NCI-H774 (cell line): ENCODE data around the gene FBXO44.
"Not testable (repeated sequence)": the region's sequence is repeated elsewhere in the genome, so short reads cannot be mapped to it uniquely, and the experiment has no call there.

ENCODE experiments used
- DNase-seq: peaks from one replicate; lab custom pipeline; 2025; lab: John Stamatoyannopoulos, UW

The FBXO44 gene

GRCh38 chr1:11654137-11654938 is at the start of gene FBXO44, which contains the start of gene FBXO2:
FBXO44 (plus strand) TSS chr1:11654877; CDS start chr1:11655836, 959 bp downstream.
FBXO2 (minus strand) TSS chr1:11654429; CDS start chr1:11654340, 89 bp downstream.
- DNase-seq = no peak

DNA sequence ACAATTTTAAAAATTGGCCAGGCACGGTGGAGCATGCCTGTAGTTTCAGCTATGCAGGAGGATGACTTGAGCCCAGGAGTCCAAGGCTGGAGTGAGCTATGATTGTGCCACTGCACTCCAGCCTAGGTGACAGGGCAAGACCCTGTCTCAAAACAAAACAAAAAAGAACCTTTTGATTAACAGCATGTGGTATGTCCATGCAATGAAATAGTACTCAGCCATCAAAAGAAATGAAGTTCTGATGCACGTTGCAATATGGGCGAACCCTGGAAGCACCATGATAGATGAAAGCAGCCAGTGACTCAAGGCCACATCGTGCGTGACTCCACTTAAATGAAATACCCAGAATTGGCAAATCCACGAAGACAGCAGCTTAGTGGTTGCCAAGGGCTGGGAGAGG is 47.9 kb upstream of the FBXO44 start:
- DNase-seq = no peak

- not testable (repeated sequence) for DNase-seq
These were observed 46.0 kb upstream of the FBXO44 start for GRCh38 chr1:11608596-11609130.

- not testable (repeated sequence) for DNase-seq
These were observed 45.3 kb upstream of the FBXO44 start for GRCh38 chr1:11609378-11609777.

DNA sequence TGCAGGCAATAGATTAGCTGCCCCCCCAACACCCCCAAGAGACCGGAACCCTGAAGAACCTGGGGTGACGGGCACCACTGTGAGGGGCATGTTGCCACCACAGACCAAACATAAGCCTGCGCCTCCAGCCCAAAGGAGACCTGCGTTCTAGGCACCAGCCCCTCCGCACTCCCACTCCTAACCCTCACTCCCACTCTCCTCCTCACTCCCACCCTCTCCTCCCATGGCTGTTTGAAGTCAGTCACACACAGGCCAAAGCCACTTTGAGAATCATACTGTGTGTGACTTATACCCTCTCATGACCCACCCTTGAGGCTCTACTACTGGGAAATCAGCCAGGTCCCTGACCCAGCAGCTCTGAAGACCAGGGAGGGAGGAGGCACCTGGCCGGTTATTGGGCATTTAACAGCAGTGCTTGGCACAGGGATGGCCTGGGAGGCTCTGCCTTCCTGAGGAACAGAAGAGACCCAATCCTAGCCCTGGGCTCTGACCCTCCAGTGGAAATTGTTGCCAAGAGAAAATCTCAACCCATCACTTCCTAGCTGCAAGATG is 44.0 kb upstream of the FBXO44 start:
- DNase-seq = no peak

DNA sequence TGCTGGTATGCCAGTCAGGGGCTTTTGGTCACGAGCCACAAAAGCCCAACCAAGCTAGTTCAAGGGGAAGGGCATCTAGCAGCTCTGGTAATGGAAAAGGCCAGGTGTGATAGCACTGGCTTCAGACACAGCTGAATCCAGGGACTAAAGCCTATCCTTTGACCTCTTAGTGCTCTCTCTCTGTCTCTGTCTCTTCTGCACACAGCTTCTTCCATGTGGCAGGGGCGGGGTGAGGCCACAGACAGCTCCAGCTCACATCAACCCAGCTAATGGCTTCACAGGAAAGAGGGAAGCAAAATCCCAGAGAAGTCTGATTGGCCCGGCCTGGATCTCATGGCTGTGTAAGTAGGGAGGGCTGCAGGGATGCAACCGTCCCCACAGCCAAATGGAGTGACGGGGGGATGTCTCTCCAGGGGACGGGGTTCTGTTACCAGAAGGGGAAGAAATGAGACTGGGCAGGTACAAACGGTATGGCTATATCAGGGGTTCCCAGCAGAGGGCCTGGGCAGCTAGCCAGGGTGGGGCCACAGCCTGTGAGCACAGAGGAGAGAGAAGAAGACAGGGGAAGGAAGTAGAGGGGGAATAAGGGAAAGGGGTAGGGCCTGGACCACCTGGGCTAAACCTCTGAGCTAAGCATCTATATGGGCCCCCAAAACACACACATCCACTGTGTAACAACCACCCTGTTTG is 42.9 kb upstream of the FBXO44 start:
- DNase-seq = no peak

DNA sequence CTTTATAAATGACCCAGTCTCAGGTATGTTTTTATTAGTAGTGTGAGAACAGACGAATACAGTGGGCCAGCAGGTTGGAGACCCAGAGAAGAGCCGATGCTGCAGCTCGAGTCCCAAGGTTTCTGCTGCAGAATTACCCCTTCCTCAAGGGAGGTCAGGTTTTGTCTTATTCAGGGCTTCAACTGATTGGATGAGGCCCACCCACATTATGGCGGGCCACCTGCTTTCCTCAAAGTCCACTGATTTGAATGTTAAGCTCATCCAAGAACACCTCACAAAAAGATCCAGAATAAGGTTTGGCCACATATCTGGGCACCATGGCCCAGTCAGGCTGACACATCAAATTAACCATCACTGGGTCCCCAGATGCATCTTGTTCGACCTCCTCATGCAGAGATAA is 41.3 kb upstream of the FBXO44 start:
- DNase-seq = no peak

DNA sequence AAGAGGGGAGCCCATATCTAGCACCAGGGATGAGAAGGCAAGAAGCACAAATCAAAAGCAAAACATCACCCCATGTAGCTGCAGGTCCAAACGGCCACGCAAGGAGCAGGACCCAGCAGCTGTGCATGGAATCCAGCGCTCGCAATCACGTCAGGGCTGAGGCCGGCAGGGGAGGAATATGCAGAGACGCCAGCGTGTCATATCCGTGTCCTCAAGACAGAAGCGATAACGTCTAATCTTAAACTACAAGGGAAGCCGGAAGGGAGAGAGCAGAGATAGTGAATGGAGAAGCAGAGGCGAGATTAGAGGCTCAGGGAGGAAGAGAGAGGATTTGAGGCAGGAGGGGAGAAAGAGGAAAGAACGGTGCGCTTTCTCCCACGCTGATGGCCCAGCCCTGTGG is 39.6 kb upstream of the FBXO44 start:
- DNase-seq = no peak

DNA sequence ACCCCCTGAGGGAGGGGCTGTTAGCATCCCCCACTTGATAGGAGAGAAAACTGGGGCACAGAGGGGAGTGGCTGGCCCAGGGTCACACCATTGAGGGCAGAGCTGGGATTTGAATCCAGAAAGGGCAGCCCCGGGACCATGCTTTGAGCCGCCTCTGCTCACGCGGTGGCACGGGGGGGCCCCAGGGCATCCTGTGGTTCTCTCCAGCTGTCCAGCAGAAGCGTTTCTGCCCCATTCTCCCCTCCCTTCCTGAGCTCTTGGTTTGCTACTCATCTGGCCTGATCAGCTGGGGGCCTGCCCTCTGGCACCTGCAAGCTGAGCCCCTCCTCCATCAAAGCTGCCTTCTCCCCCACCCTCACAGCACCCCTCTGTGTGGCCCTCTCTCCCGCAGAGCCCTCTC is 37.9 kb upstream of the FBXO44 start:
- no peak for DNase-seq

- DNase-seq = no peak
These were observed 37.4 kb upstream of the FBXO44 start for GRCh38 chr1:11617314-11617713.

DNA sequence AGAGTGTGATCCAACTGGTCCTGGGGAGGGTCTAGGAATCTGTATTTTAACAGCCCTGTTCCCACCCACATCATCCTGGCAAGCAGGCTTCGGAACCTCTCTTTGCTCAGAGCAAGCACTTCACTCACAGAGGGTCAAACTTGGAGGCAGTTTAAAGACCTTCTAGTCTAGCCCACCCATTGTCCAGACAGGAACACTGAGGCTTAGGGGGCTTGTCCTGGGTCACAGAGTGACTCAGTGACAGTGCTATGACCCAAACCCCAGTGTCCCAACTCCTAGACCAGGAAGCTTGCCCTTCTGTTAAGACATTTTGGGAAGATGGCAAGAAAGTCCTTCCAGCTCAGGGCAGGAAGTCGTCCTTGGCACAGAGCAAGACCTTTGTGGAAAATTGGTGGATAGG is 36.9 kb upstream of the FBXO44 start:
- no peak for DNase-seq

DNA sequence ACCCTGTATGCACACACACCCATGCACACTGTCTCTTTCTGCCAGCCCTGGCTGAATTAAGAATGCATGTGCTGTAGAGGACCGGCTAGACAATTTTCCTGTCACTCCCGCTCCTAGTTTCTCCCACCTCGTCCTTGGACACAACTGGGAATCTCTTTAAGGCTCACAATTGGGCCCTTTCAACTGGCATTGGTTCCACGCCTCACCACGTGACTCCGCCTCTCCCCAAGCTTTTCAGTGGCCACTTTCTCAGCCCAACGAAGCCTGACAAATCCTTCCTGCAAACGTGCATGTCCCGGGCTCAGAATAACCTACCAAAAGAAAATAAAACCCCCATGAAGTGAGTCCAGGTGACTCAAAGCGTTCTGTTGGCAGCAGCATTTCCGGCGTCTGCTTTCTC is 34.3 kb upstream of the FBXO44 start:
- no peak for DNase-seq

DNA sequence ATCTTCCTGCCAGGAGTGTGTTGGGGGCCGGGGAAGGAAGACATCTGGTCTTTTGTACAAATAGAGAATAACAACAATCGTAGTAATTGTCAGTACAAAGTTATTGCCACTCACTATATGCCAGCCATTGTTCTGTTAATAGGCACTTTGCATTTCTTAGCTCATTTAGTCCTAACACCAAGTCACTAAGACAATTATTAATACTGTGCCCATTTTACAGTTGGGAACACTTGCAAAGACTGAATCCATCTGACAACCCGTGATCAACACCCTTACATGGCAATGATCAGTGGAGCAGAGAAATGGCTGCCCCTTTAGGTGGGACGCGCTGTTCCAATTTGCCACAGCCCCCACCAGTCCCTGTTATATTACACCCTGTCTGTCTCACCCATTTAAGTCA is 33.8 kb upstream of the FBXO44 start:
- DNase-seq = no peak

- no peak for DNase-seq
These were observed 32.3 kb upstream of the FBXO44 start for GRCh38 chr1:11622398-11622797.

DNA sequence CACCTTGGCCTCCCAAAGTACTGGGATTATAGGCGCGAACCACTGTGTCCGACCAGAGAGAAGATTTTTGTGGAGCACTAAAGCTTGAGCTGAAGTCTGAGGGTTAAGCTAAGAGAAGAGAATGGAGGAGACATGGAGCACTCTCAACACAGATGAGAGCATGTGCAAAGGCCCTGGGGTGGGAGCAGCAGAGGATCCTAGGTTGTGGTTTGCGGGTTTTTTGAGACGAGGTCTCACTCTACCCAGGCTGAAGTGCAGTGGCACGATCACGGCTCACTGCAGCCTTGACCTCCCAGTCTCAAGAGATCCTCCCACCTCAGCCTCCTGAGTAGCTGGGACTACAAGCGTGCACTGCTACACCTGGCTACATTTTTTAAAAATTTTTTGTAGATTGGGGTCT is 31.0 kb upstream of the FBXO44 start:
- no peak for DNase-seq

- DNase-seq = no peak
These were observed 28.1 kb upstream of the FBXO44 start for GRCh38 chr1:11626551-11626950.

GRCh38 chr1:11628767-11629166 is 25.9 kb upstream of the FBXO44 start:
- DNase-seq = no peak

- no peak for DNase-seq
These were observed 25.3 kb upstream of the FBXO44 start for GRCh38 chr1:11629184-11630016.

GRCh38 chr1:11634365-11635192 is 20.1 kb upstream of the FBXO44 start:
- DNase-seq = no peak

DNA sequence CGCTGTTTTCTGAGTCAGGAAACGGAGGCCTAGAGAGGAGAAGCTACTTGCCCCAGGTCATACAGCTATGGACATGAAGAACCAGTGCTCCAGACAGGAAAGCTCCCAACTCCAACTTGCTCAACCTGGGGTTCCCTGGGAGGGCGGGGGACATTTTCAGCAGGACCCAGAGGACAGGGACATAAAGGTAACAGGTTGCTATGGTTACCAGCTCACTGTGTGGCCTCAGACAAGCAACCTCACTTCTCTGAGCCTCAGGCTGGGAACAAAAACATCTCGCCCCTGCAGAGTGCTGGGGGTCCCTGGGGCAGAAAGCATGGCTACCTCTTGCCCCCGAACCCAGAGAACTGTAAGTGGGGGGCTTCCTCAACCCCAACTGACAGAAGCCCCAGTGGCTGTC is 16.6 kb upstream of the FBXO44 start:
- DNase-seq = no peak

GRCh38 chr1:11639372-11639771 is 15.3 kb upstream of the FBXO44 start:
- no peak for DNase-seq
